Activated naive CD4-positive, alpha-beta T cell treated with anti-CD3 and anti-CD28 coated beads, Interleukin-2, amount 50 U/mL, for 16 hours (primary cell): Measurements from ENCODE around the gene ELOVL2.
A peak's percentile ranks its signal among the peaks of the same experiment; 100 is the strongest.
"Not testable (repeated sequence)": the region's sequence is repeated elsewhere in the genome, so short reads cannot be mapped to it uniquely, and the experiment has no call there.

Experiments
- DNase-seq: peaks from one replicate; pipeline ENCODE4 v3.0.0-alpha.2; 2020

The ELOVL2 gene, protein sequence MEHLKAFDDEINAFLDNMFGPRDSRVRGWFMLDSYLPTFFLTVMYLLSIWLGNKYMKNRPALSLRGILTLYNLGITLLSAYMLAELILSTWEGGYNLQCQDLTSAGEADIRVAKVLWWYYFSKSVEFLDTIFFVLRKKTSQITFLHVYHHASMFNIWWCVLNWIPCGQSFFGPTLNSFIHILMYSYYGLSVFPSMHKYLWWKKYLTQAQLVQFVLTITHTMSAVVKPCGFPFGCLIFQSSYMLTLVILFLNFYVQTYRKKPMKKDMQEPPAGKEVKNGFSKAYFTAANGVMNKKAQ

DNA sequence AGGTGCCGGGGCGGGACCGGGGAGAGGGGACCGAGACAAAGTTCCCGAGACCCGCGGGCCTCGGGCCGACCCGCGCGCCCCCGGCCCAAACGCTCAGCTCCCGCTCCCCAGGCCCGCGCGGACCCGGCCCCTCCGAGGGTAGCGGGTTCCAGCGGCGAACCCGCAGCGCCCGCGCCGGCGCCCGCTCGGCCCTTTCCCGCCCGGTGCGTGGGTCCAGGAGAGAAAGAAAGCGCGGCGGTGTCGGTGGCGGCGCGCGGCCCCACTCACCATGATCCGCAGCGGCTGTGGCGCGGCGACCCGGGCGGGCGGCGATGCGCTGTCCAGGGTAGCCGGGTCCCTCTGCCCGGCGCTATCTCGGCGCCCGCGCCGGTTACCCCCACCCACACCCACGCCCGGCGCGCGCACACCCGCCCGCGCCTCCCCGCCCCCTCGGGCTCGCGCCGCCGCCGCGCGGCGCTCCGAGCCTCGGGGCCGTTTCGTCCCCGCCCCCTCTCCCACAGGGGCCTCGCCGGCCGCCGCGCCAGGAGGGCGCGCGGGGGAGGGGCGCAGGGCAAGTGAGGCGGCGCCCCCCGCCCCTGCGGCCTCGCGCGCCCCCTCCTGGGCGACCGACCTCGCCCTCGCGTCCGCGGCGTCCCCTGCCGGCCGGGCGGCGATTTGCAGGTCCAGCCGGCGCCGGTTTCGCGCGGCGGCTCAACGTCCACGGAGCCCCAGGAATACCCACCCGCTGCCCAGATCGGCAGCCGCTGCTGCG is at the start of gene ELOVL2:
ELOVL2 (minus strand) TSS at position 345 of the 751 bp plus-strand sequence; CDS start at position 270, 75 bp downstream.
- peak; percentile 16 for DNase-seq

DNA sequence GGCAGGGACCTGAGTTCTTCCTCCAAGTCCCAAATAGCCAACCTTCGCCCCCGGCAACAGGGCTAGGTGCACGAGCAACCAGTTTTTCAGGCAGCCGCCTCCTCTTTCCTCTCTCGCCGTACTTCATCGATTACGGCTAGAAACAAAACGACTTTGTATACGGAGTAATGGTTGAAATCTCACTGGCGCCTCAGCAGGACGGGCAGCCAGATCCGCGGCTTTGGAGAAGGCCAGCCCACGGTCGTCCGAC is 49.2 kb upstream of the ELOVL2 start:
- DNase-seq, result no peak

DNA sequence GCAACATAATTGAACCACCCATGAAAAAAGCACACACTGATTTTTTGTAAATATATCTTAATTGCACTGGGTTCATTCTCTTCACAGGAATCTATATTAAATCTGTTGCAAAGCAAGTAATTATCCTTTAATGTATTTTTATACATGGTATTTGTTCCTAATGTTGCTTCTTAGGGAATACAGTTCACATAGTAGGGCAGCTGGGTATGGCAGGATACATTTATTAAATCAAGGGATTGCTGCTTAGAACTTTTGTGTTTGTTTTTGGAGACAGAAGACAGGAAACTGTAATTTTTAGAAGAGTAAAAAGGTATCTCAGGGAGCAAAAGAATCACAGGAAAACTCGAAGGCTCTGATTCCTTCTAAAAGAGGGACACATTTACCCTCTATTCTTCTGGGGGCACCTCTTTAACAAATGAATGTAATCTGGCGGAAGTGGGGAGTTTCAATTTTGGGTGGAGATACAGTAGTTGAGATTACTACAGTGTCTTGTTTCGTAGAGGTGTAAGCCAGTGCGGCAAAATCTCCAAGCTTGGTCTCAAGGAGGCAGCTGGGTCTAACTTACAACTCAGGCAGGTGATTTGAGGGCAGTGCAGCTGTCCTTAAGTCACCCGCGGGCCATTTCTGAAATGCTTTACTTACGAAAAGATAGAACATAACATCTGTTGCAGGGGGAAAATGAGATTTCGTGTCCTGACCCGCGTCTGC is 48.7 kb upstream of the ELOVL2 start:
- DNase-seq, result no peak

DNA sequence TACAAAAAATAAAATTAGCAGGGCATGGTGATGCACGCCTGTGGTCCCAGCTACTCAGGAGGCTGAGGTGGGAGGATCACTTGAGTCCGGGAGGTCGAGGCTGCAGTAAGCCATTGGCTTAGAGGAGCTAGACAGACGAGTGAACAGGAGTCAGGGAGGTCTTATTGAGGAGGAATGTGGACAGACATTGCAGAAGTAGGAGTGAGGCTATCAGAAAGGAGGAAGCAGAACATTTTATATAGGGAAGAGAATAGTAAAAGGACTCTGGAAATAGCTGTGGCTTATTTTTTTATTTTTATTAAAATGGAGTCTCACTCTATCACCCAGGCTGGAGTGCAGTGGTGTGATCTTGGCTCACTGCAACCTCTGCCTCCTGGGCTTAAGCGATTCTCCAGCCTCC is 47.0 kb upstream of the ELOVL2 start:
- DNase-seq, result not testable (repeated sequence)

DNA sequence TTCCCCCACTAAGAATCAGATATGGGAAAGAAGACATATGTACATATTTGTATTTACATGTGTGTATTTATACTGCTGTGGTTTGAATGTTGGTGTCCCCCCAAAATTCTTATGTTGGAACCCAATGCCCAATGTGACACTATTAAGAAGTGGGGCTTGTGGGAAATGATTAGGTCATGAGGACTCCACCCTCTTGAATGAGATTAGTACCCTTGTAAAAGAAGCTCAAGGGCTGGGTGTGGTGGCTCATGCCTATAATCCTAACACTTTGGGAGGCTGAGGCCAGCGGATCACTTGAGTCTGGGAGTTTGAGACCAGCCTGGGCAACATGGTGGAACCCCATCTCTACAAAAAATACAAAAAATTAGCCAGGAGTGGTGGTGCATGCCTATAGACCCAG is 45.6 kb upstream of the ELOVL2 start:
- no peak for DNase-seq

DNA sequence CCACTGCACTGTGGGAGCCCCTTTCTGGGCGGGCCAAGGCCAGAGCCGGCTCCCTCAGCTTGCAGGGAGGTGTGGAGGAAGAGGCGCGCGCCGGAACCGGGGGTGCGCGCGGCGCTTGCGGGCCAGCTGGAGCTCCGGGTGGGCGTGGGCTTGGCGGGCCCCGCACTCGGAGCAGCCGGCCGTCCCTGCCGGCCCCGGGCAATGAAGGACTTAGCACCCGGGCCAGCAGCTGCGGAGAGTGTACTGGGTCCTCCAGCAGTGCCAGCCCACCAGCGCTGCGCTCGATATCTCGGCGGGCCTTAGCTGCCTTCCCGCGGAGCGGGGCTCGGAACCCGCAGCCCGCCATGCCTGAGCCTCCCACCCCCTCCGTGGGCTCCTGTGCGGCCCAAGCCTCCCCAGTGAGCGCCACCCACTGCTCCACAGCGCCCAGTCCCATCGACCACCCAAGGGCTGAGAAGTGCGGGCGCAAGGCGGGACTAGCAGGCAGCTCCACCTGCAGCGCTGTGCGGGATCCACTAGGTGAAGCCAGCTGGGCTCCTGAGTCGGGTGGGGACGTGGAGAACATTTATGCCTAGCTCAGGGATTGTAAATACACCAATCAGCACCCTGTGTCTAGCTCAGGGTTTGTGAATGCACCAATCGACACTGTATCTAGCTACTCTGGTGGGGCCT is 43.2 kb upstream of the ELOVL2 start:
- not testable (repeated sequence) for DNase-seq

DNA sequence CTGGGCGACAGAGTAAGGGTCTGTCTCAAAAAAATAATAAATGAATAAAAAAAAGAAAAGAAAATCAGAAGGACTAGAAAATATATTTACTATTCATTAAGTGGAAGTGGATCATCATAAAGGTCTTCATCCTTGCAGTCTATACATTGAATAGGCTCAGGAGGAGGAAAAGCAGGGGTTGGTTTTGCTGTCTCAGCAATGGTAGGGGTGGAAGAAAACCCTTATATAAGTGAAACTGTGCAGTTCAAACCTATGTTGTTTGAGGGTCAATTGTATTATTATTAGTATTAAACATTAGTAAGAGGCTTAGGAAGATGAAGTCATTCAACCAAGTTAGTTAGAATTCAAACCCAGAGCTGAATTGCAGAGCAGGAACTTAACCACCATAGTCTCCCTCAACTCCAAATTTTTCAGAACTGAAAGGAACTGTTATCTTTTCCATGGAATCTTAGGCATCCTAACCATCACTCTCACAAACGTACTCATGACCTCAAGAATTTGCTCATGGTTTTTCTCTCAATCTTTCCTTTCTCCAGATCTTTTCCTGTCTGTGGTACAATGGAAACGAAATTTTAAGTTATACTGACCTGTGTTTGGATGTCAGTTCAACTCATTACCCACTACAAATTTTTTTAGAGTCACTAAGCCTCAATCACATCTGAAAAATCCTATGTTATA is 41.8 kb upstream of the ELOVL2 start:
- DNase-seq, result no peak

DNA sequence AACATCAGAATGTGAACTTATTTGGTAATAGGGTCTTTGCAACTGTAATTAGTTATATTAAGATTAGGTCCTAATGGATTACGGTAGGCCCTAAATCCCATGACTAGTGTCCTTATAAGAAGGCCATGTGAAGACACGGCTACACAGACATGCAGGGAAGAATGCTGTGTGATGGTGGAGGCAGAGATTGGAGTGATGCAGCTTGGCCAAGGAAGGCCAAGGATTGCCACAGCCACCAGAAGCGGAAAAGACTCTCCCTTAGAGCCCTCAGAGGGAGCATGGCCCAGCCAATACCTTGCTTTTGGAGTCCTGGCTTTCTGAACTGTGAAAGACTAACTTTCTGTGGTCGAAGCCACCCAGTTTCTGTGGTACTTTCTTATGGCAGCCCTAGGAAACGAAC is 39.9 kb upstream of the ELOVL2 start:
- DNase-seq, result no peak

DNA sequence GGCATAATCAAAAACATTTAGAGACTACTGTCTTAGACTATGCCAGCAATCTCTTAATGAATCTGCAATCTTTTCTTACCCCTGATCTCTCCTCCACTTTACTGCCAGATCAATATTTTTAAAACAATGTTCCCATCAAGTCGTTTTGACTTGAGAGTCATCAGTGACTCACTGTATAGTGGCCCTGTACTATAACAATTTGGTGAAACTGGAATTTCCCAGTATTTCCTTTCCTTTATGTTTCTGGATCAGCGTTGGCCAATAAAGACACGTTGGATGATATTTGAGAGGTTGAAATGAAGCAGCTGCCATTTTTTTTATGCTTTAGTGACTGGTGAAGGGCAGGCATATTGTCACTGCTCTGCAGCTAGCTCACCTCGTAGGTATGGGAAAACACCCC is 39.4 kb upstream of the ELOVL2 start:
- no peak for DNase-seq

DNA sequence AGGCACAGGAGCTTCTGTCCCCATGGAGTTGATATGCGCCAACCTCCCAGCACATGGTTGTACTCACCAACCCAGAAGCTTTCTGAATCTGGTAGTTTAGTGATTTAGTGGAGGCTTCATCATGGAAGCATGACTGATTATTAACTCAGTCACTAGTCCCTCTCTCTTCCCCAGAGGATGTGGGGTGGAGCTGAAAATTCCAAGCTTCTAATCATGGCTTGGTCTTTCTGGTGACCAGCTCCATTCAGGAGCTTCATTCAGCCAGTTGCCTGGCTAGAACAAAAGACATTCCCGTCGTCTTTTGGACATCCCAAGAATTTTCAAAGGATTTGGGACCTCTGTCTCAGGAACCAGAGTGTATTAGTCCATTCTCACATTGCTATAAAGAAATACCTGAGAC is 36.2 kb upstream of the ELOVL2 start:
- no peak for DNase-seq

DNA sequence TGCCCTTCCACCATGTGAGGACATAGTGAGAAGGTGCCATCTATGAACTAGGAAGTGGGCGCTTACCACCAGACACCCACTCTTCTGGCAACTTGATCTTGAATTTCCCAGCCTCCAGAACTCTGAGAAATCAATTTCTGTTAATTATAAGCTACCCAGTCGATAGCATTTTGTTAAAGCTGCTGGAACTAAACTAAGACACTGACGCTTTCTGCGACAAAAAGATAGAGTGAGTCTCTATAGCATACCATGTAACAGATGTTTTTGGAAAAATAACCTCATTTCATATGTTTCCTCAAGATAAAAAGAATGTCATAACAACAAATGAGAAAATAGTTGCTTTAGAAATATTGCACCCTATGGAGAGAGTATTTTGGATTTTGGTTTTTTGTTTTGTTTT is 34.2 kb upstream of the ELOVL2 start:
- no peak for DNase-seq

DNA sequence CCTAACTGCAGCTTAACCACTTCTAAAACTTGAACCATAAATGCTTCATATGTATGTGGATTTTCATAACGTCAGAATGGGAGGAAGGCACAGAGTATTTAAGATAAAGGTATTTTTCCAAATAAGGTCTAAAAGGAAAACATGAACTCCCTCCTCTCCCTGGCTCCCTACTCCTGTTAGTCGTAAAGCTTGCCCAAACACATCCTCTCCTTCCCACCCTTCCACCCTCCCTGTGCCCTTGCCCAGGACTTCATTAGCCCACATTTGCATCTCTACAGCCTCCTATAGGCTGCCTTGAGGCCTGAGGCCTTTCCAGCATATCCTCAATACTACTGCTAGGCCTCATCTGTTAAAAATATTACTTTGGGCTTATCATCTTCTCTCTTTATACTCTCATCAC is 32.4 kb upstream of the ELOVL2 start:
- no peak for DNase-seq

DNA sequence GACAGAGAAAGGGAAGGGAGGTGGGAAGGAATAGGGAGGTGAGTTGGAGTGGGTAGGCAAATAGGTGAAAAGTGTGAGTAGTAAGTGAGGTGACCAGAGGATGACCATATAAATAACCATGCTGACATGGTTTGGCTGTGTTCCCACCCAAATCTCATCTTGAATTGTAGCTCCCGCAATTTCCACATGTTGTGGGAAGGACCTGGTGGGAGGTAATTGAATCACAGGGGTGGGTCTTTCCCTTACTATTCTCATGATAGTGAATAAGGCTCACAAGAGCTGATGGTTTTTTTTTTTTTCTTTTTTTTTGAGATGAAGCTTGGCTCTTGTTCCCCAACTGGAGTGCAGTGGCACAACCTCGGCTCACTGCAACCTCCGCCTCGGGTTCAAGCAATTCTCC is 28.0 kb upstream of the ELOVL2 start:
- DNase-seq, result no peak

DNA sequence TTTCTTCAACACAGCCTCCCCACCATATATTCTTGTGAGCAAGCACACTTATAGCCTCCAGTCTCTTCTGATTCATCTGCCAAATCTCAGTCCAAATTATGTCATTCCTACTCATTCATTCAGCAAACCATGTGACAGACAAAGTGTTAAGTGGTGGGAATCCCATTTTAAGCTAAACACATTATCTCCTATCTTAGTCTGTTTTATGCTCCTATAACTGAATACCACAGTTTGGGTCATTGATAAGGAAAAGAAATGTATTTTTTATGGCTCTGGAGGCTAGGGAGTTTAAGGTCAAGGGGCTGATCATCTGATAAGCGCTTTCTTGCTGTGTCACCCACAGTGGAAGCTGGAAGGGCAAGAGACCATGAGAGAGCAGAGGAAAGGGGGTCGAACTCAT is 25.7 kb upstream of the ELOVL2 start:
- DNase-seq, result no peak

DNA sequence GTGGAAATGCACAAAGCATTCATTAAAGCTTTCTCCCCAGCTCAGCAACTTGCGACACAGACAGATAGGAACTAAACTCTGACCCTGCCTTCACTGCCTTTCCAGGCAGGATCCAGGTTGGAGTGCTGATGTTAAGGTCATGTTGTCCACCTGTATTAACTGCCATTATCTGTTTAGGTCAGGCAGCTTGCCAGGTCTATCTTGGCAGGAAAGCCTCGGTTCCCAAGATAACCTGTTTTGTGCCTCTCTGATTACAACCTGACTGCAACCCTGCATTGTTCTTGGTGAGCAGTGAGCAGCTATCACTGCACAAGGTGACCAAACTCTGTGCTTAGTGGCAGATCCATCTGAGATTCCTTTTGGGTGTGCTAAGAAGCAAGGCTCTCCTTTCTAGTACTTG is 23.2 kb upstream of the ELOVL2 start:
- DNase-seq, result no peak

DNA sequence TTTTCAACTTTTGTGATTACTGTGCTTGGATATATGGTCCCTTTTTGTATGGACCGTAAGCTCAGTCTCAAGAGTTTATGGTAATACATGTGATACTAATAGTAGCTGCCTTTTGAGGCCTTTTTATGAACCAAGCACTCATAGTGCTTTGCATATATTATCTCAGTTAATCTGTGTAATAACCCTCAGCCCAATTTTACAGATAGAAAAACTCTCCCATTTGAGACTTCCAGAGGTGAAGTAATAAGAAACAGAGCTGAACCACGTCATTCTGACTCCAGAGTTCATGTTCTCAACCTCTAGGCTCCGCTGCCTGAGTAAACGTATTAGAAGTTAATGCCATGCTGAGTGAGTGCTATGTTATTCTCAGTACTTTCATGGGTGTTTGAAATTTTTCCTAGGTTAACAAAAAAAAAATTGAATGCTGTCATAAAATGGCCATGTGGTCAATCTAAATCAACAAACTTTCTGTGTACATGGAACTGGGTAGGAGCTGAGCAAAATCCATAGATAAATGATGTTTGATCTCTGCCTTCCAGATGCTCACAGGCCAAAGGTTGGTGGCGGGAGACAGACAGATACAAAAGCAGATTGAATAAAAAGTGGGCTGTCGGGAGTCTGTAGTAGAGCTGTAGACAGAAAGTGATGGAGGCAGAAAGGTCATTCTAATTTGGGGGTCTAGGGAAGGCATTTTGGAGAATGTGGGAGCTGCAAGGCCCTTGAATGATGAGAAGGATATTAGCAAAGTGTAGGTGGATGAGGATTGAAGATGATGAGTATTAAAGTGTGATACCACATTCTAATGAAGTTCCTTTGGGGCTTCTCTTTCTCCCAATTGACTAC is 22.6 kb upstream of the ELOVL2 start:
- DNase-seq, result no peak

DNA sequence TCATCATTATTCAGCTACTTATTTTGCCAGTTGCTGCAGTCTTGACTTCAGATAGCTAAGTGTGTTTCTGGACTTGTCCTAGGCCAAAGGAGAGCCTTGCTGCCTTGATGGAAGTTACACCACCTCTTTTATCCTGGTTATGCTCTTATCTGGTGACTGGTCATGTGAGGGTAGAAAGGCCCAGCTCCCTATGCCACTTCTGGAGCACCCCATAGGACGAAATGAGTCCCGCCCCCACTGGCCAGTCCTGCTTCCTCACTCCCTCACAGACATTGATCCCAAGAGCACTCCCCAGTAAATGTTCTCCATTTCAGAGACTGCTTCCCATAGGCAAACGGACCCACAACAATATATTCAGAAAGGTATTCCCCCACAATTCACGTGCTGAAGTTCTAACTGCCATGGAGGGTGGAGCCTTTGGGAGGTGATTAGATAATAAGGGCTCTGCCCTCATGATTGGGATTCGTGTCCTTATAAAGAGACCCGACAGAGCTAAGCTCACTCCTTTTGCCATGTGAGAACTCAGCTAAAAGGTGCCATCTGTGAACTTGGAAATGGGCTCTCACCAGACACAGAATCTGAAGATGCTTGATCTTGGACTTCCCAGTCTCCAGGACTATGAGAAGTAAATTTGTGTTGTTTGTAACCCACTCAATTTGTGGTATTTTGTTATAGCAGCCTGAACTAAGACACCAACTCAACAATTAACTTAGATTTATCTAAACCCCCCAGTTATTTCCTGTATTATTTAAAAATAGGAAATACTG is 21.5 kb upstream of the ELOVL2 start:
- DNase-seq, result no peak

DNA sequence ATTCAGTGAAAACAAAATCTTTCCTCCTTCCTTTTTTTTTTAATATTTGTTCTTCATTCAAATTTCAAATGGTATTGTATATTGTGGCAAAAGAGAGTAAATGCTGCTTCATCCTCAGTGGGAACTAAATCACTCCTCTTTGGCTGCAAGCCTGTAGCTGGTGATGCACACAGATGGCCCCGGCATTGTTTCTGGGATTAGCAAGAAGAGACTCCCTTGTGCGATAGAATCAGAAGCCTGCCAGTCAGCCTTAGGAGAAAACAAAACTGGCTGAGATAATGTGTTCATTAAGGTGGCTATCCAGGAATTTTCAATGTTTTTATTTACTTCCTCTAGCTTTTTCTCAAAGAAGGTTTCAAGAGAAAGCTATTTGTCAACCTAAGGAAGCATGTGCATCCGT is 20.7 kb upstream of the ELOVL2 start:
- no peak for DNase-seq

DNA sequence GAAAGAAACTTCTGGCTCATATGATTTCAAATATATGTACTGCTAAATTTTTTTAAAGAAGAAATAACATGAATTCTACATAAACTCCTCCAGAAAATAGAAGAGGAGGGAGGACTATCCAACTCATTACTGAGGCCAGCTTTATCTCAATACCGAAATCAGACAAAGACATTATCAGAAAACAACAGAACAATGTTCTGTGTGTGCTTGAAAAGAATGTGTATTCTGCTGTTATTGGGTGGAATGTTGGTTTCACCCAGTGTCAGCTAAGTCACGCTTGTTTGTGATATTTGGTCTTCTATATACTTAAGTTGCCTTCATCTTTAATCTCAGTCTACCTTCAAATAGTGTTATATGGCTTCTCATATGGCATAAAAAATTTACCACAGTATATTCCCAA is 18.6 kb upstream of the ELOVL2 start:
- no peak for DNase-seq

DNA sequence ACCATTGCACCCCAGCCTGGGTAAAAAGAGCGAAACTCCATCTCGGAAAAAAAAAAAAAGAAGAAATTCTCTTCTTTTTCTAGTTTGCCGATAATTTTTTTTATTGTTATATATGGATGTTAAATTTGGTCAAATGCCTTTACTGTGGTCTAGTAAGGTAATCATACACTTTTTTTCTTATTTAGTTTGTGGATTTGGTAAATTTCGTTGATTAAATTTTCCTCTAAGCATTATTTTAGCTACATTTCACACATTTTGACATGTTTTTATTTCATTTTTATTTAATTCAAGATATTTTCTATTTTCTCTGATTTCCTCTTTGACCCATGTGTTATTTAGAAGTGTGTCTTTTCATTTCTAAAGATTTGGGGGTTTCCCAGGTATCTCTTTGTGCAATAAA is 18.0 kb upstream of the ELOVL2 start:
- DNase-seq, result no peak

DNA sequence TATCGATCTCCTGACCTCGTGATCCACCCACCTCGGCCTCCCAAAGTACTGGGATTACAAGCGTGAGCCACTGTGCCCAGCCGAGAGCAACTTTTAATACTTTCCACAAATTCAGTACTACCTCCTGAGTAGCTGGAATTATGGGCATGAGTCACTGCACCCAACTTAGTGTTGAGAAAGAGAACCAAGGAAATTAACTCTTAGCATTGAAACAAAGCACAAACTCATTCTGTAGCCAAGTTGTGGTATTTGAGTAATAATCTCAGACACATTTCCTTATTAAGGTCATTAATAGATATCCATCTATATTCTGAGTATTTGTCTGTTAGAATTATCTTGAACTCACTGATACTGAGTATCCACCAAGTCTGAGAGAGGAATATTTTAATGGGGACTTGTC is 14.3 kb upstream of the ELOVL2 start:
- no peak for DNase-seq
